Pancreas (tissue), 10 donors: ENCODE data around the gene ZNF597. TPM values are rescaled to one million over a fixed set of nuclear protein-coding genes. Genes with fewer than 3 reads are reported as not detected.

ENCODE experiments used
- ATAC-seq, 4 donors: fragments of 200-7000 bp; cut with Tn5 transposase; one replicate each; pipeline versions ENCODE4 v1.8.0 to v1.9.1; 2020; ENCODE audit warnings: mild to moderate bottlenecking in 4 of 4, moderate library complexity in 4 of 4
- DNase-seq, 6 donors: peaks; one replicate each; pipeline ENCODE4 v3.0.0-alpha.2; 2020
- FAIRE-seq: peaks from 2 replicates; lab custom pipeline; 2012; peaks lifted over from hg19 to GRCh38; lab: Jason Lieb, UNC
- H3K27ac ChIP-seq, 4 donors: fragments of 200-600 bp; sonication (generic); 1 replicate in 3 of 4; 2 replicates in 1 of 4; pipeline versions ENCODE4 v1.5.0 to v1.8.0; 2020
- H3K27me3 ChIP-seq, 4 donors: fragments of 200-600 bp; one replicate each; pipeline ENCODE4 v1.8.0; 2021
- H3K36me3 ChIP-seq, 3 donors: fragments of 200-600 bp; sonication (generic) in 1 of 3; one replicate each; pipeline versions ENCODE4 v1.5.0 to v1.8.0; 2020 to 2021
- H3K4me1 ChIP-seq, 3 donors: fragments of 200-600 bp; one replicate each; pipeline ENCODE4 v1.8.0; 2021
- H3K4me3 ChIP-seq, 4 donors: fragments of 200-600 bp; sonication (generic) in 2 of 4; one replicate each; pipeline versions ENCODE4 v1.5.0 to v1.8.0; 2020 to 2021
- H3K9me3 ChIP-seq, 4 donors: fragments of 200-600 bp; one replicate each; pipeline ENCODE4 v1.8.0; 2021
- CTCF ChIP-seq, 4 donors: fragments of 200-600 bp; sonication (generic) in 3 of 4; IDR thresholded peaks; one replicate each; pipeline versions ENCODE4 v1.5.0 to v1.8.0; 2021; ENCODE audit warnings: antibody characterized with exemption in 4 of 4
- WGBS, 2 donors: extraction: QIAGEN DNeasy Blood & Tissue Kit; methylation state at CpG; one replicate each; pipeline ENCODE4 v1.1.7; 2013; 5-methylcytosine and 5-hydroxymethylcytosine counted together
- intact Hi-C, 3 donors: fragments of 100-400 bp; cut with DNase I; formaldehyde crosslinking; loops; one replicate each; pipeline versions ENCODE4 v1.11.1 to v1.14.2; 2022
- polyA plus RNA-seq, 2 donors: library from polyadenylated mRNA; stranded (reverse); fragments of 200-250 nt; gene quantifications; one replicate each; pipeline ENCODE4 v1.2.3, GENCODE V29; 2013
- total RNA-seq, 6 donors: library from RNA; stranded (reverse); fragmentation: NEBNext Ultra II Directional in 4 of 6; extraction: Animal tissue kit (Norgen Biotek cat#: 25700) in 4 of 6; gene quantifications; one replicate each; pipeline versions ENCODE4 v1.2.1 to v1.2.4, GENCODE V29; 2021 to 2023
- donor health status: healthy with polysubstance abuse.
- donor health status: DM: no; HTN: no; CAD: no; lungs with moderate emphysema.
- donor health status: DM: no; HTN: no; CAD: no.
- donor health status: control.
- donor health status: control.
- donor health status: Bipolar disorder and iron deficiency.
- donor health status: DM: yes; HTN: yes; CAD: no.
- donor health status: DM: no; HTN: no; CAD: no.
- donor health status: DM: no; HTN: no; CAD: no.
- donor health status: DM: yes; HTN: yes; CAD: no.

ZNF597 gene
- total and polyA plus RNA-seq, 8 donors = 0.53 to 1.6 (median 0.92) TPM

DNA sequence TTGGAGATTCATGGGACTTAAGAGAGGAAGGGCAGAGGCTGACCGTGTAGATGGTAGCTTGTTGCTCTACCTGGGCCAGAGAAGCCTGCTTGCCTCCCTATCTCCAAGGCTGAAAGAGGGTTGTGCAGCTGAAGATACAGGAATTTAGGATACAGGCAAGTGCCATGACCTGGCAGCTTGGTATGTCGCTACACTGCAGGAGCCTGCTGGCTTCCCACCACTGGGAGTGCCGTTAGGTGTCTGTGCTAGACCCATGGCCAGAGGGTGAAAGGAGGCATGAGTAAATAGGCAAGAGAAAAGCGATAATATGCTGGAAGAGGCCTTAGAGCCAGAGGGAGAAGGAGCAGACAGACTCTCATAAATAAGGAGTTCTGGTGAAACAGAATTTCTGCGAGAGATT, 10.8 kb upstream of the ZNF597 start:
- H3K4me1 ChIP-seq = peaks cover 0 to 13% (median 4%) of the 10 kb centered on the region in 3 donors
- H3K27me3 ChIP-seq = no peaks in the 10 kb centered on the region
- no peaks in the 10 kb centered on the region for H3K36me3 ChIP-seq
- H3K27ac ChIP-seq = peak overlapping the region in 1 of 4 donors; percentile 22
- H3K9me3 ChIP-seq = no peaks in the 10 kb centered on the region
- H3K4me3 ChIP-seq = no peak overlapping the region
- 79 to 85% methylated on average over 5 of the region's 5 CpGs for WGBS, 2 donors
- no peak for ATAC-seq
- FAIRE-seq = no peak
- no peak for DNase-seq
- no peak for TF ChIP-seq CTCF (IDR thresholded peaks at IDR 0.05)
- intact Hi-C loops = no loop called here

DNA sequence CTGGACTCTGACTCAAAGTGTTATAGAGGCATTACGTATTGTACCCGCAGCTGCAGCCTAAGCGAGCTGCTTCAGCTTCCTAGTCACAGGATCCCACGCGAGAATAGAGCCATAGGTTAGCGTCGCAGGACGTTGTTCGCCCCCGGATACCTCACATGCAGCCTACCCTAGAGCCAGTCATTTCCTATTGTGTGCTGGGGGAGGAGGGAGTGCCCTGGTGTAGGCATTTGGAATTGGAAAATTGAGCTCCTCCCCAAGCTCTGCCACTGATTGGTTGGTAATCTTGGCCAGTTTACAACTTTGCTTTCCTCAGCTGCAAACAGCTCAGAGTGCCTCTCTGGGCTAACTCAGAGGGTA, 706 bp upstream of the ZNF597 start:
- Histone ChIP-seq H3K9me3 (no peaks in the 10 kb centered on the region), H3K4me1 (no peaks in the 10 kb centered on the region), H3K4me3 (peak overlapping the region; percentile 30 to 50 (median 46)), H3K27me3 (no peaks in the 10 kb centered on the region), H3K27ac (peak overlapping the region in 2 of 4 donors; percentile 50 to 56), H3K36me3 (no peaks in the 10 kb centered on the region)
- WGBS, 2 donors = 28 to 33% methylated on average over 10 of the region's 10 CpGs
- no peak for FAIRE-seq
- ATAC-seq = peak; percentile 47 to 76 (median 56)
- TF ChIP-seq CTCF (IDR thresholded peaks at IDR 0.05) = no peak
- intact Hi-C loops = no loop called here
- DNase-seq = peak in 1 of 6 donors; percentile 15

GRCh38 chr16:3439637-3440036, 3.7 kb downstream of the ZNF597 start:
- Histone ChIP-seq H3K36me3 (no peaks in the 10 kb centered on the region), H3K27ac (no peak overlapping the region), H3K4me1 (no peaks in the 10 kb centered on the region), H3K4me3 (no peak overlapping the region), H3K9me3 (no peaks in the 10 kb centered on the region), H3K27me3 (no peaks in the 10 kb centered on the region)
- ATAC-seq = no peak
- 80 to 87% methylated on average over 4 of the region's 4 CpGs for WGBS, 2 donors
- FAIRE-seq = no peak
- intact Hi-C loops = no loop called here
- TF ChIP-seq CTCF (IDR thresholded peaks at IDR 0.05) = no peak
- no peak for DNase-seq

- TF ChIP-seq CTCF (IDR thresholded peaks at IDR 0.05) = no peak
- intact Hi-C loops = no loop called here
- no peak for FAIRE-seq
Observed at GRCh38 chr16:3434373-3434772, 8.9 kb downstream of the ZNF597 start.

GRCh38 chr16:3431779-3432219, 11.5 kb downstream of the ZNF597 start:
- Histone ChIP-seq H3K4me1 (no peaks in the 10 kb centered on the region), H3K4me3 (peak overlapping the region in 2 of 4 donors; percentile 14 to 28), H3K27ac (no peak overlapping the region), H3K36me3 (no peaks in the 10 kb centered on the region), H3K9me3 (no peaks in the 10 kb centered on the region), H3K27me3 (no peaks in the 10 kb centered on the region)
- FAIRE-seq (no peak), ATAC-seq (peak; percentile 79 to 98 (median 88)), DNase-seq (peak in 5 of 6 donors; percentile 57 to 75 (median 62))
- intact Hi-C loops = no loop called here
- no peak for TF ChIP-seq CTCF (IDR thresholded peaks at IDR 0.05)
- 70 to 76% methylated on average over 26 of the region's 26 CpGs for WGBS, 2 donors

More at GRCh38 chr16:3434373-3434772, 8.9 kb downstream of the ZNF597 start:
- DNase-seq (no peak), ATAC-seq (no peak)
- Histone ChIP-seq H3K27ac (no peak overlapping the region), H3K27me3 (no peaks in the 10 kb centered on the region), H3K9me3 (no peaks in the 10 kb centered on the region), H3K4me3 (no peak overlapping the region), H3K4me1 (no peaks in the 10 kb centered on the region), H3K36me3 (no peaks in the 10 kb centered on the region)
